Kidney epithelial cell (primary cell): ENCODE results near the gene CRYAB. TPM values are rescaled to one million over a fixed set of nuclear protein-coding genes. Genes with fewer than 3 reads are reported as not detected.
A peak's percentile ranks its signal among the peaks of the same experiment; 100 is the strongest.

ENCODE experiments used
- DNase-seq: peaks from one replicate; pipeline ENCODE4 v3.0.0-alpha.2; 2010; ENCODE audit warnings: low read depth
- H3K27me3 ChIP-seq: 2 replicates; pipeline ENCODE4 v1.6.0; 2011; ENCODE audit warnings: low read length; ENCODE audit not compliant: control insufficient read depth, insufficient read depth
- H3K36me3 ChIP-seq: 2 replicates; pipeline ENCODE4 v1.5.1; 2011; ENCODE audit warnings: low read length; ENCODE audit not compliant: control insufficient read depth, insufficient read depth
- H3K4me3 ChIP-seq: 2 replicates; pipeline ENCODE4 v1.5.1; 2011; ENCODE audit warnings: low read depth, mild to moderate bottlenecking, control low read depth, low read length
- CTCF ChIP-seq: IDR thresholded peaks from 2 replicates; pipeline ENCODE4 v1.5.1; 2011; ENCODE audit warnings: mild to moderate bottlenecking, moderate library complexity, low read length, control low read depth, inconsistent platforms; ENCODE audit not compliant: insufficient read depth, poor library complexity, severe bottlenecking
- total RNA-seq: library from RNA; depleted of rRNA; stranded (reverse); fragments of >200 nt; gene quantifications from 2 replicates; pipeline ENCODE4 v1.2.3, GENCODE V29; 2015

CRYAB gene
- total RNA-seq, 1 donor from 2014 or later = 23.9 TPM

- no peak for TF ChIP-seq CTCF
- H3K27me3 ChIP-seq = no peaks in the 10 kb centered on the region
- no peak for DNase-seq
Observed at GRCh38 chr11:111942829-111943228, 31.3 kb upstream of the CRYAB start.

GRCh38 chr11:111941963-111942362 lies 30.4 kb upstream of the CRYAB start:
- DNase-seq = no peak
- H3K27me3 ChIP-seq = no peaks in the 10 kb centered on the region
- H3K4me3 ChIP-seq = no peak overlapping the region
- no peaks in the 10 kb centered on the region for H3K36me3 ChIP-seq
- TF ChIP-seq CTCF = no peak

More at GRCh38 chr11:111942829-111943228, 31.3 kb upstream of the CRYAB start:
- Histone ChIP-seq H3K4me3 (no peak overlapping the region), H3K36me3 (no peaks in the 10 kb centered on the region)

- H3K4me3 ChIP-seq = no peak overlapping the region
- H3K27me3 ChIP-seq = no peaks in the 10 kb centered on the region
- peak; percentile 88 for DNase-seq
- TF ChIP-seq CTCF = no peak
- H3K36me3 ChIP-seq = no peaks in the 10 kb centered on the region
Observed at GRCh38 chr11:111939836-111940604, 28.4 kb upstream of the CRYAB start.

- H3K27me3 ChIP-seq = no peaks in the 10 kb centered on the region
- no peak for TF ChIP-seq CTCF
- H3K36me3 ChIP-seq = no peaks in the 10 kb centered on the region
- peak overlapping the region; percentile 12 for H3K4me3 ChIP-seq
- DNase-seq = no peak
Observed at GRCh38 chr11:111938687-111939160, 27.2 kb upstream of the CRYAB start.

GRCh38 chr11:111937844-111938243 lies 26.3 kb upstream of the CRYAB start:
- H3K36me3 ChIP-seq = no peaks in the 10 kb centered on the region

More at GRCh38 chr11:111937844-111938243, 26.3 kb upstream of the CRYAB start:
- peak overlapping the region; percentile 69 for H3K4me3 ChIP-seq
- DNase-seq = no peak
- no peaks in the 10 kb centered on the region for H3K27me3 ChIP-seq
- TF ChIP-seq CTCF = no peak
